Liver (tissue), 9 donors: Measurements from ENCODE around the gene GCH1. TPM values are rescaled to one million over a fixed set of nuclear protein-coding genes. Genes with fewer than 3 reads are reported as not detected.

Experiments
- DNase-seq: peaks from one replicate; pipeline ENCODE4 v3.0.0-alpha.2; 2017; ENCODE audit warnings: low spot score
- H3K27ac ChIP-seq, 2 donors: one replicate each; pipeline ENCODE4 v1.7.0; 2013; ENCODE audit warnings: inconsistent platforms in 2 of 2, low read length in 2 of 2, control low read depth in 1 of 2, low read depth in 1 of 2, mild to moderate bottlenecking in 1 of 2
- H3K27me3 ChIP-seq, 4 donors: one replicate each; pipeline versions ENCODE4 v1.6.1 to v1.7.0; 2013; ENCODE audit warnings: low read length in 3 of 4, inconsistent platforms in 1 of 4, mild to moderate bottlenecking in 1 of 4, moderate library complexity in 1 of 4; ENCODE audit not compliant: control insufficient read depth in 4 of 4, insufficient read depth in 4 of 4
- H3K36me3 ChIP-seq, 4 donors: one replicate each; pipeline versions ENCODE4 v1.6.1 to v1.7.0; 2013; ENCODE audit warnings: low read length in 3 of 4, mild to moderate bottlenecking in 3 of 4, low read depth in 1 of 4, moderate library complexity in 1 of 4; ENCODE audit not compliant: control insufficient read depth in 4 of 4, insufficient read depth in 3 of 4
- H3K4me1 ChIP-seq, 4 donors: one replicate each; pipeline versions ENCODE4 v1.6.1 to v1.7.0; 2013; ENCODE audit warnings: low read length in 3 of 4, mild to moderate bottlenecking in 3 of 4, moderate library complexity in 1 of 4; ENCODE audit not compliant: control insufficient read depth in 4 of 4, insufficient read depth in 4 of 4
- H3K4me3 ChIP-seq, 3 donors: one replicate each; pipeline versions ENCODE4 v1.6.1 to v1.7.0; 2013; ENCODE audit warnings: low read length in 3 of 3, control low read depth in 1 of 3, low read depth in 1 of 3, mild to moderate bottlenecking in 1 of 3
- H3K9ac ChIP-seq, 2 donors: one replicate each; pipeline ENCODE4 v1.7.0; 2013; ENCODE audit warnings: low read length in 2 of 2, mild to moderate bottlenecking in 2 of 2, moderate library complexity in 2 of 2, control low read depth in 1 of 2, low read depth in 1 of 2
- H3K9me3 ChIP-seq, 4 donors: one replicate each; pipeline versions ENCODE4 v1.6.1 to v1.7.0; 2013; ENCODE audit warnings: low read length in 3 of 4; ENCODE audit not compliant: control insufficient read depth in 4 of 4
- ATF3 ChIP-seq: IDR thresholded peaks from 2 replicates; pipeline ENCODE4 v1.6.1; 2016; ENCODE audit warnings: antibody characterized with exemption
- EGR1 ChIP-seq, 2 donors: IDR thresholded peaks; 2 replicates each; pipeline ENCODE4 v1.6.1; 2016 to 2018; ENCODE audit warnings: antibody characterized with exemption in 2 of 2, low read depth in 2 of 2
- FOXA1 ChIP-seq: IDR thresholded peaks from 2 replicates; pipeline ENCODE4 v1.6.1; 2016; ENCODE audit warnings: antibody characterized with exemption
- FOXA2 ChIP-seq: IDR thresholded peaks from 2 replicates; pipeline ENCODE4 v1.6.1; 2016; ENCODE audit warnings: antibody characterized with exemption
- GABPA ChIP-seq, 2 donors: IDR thresholded peaks in 1 of 2; conservative IDR thresholded peaks in 1 of 2; 2 replicates each; pipeline ENCODE4 v1.6.1; 2016; ENCODE audit warnings: antibody characterized with exemption in 2 of 2, mild to moderate bottlenecking in 1 of 2, moderate library complexity in 1 of 2
- HNF4A ChIP-seq, 2 donors: conservative IDR thresholded peaks; 2 replicates each; pipeline ENCODE4 v1.6.1; 2016; ENCODE audit warnings: antibody characterized with exemption in 2 of 2, mild to moderate bottlenecking in 2 of 2
- HNF4G ChIP-seq: IDR thresholded peaks from 2 replicates; pipeline ENCODE4 v1.6.1; 2016; ENCODE audit warnings: antibody characterized with exemption
- JUND ChIP-seq, 2 donors: IDR thresholded peaks; 2 replicates each; pipeline ENCODE4 v1.6.1; 2016; ENCODE audit warnings: antibody characterized with exemption in 2 of 2
- MAX ChIP-seq: IDR thresholded peaks from 2 replicates; pipeline ENCODE4 v1.6.1; 2016; ENCODE audit warnings: antibody characterized with exemption
- NR2F2 ChIP-seq: IDR thresholded peaks from 2 replicates; pipeline ENCODE4 v1.6.1; 2016; ENCODE audit warnings: antibody characterized with exemption
- RAD21 ChIP-seq, 2 donors: IDR thresholded peaks; 2 replicates each; pipeline ENCODE4 v1.6.1; 2016; ENCODE audit warnings: antibody characterized with exemption in 2 of 2, mild to moderate bottlenecking in 2 of 2
- RXRA ChIP-seq, 2 donors: IDR thresholded peaks; 2 replicates each; pipeline ENCODE4 v1.6.1; 2017 to 2018; ENCODE audit warnings: antibody characterized with exemption in 2 of 2, mild to moderate bottlenecking in 1 of 2
- SP1 ChIP-seq: IDR thresholded peaks from 2 replicates; pipeline ENCODE4 v1.6.1; 2018; ENCODE audit warnings: antibody characterized with exemption, mild to moderate bottlenecking
- TAF1 ChIP-seq: conservative IDR thresholded peaks from 2 replicates; pipeline ENCODE4 v1.6.1; 2016; ENCODE audit warnings: antibody characterized with exemption, mild to moderate bottlenecking
- YY1 ChIP-seq: IDR thresholded peaks from 2 replicates; pipeline ENCODE4 v1.6.1; 2016; ENCODE audit warnings: antibody characterized with exemption, mild to moderate bottlenecking
- ZBTB33 ChIP-seq: IDR thresholded peaks from 2 replicates; pipeline ENCODE4 v1.6.1; 2016; ENCODE audit warnings: antibody characterized with exemption
- WGBS: extraction: QIAGEN DNeasy Blood & Tissue Kit; methylation state at CpG from one replicate; pipeline ENCODE4 v1.1.7; 2013; 5-methylcytosine and 5-hydroxymethylcytosine counted together
- polyA plus RNA-seq, 2 donors: library from polyadenylated mRNA; stranded (reverse) in 1 of 2; unstranded in 1 of 2; fragments of 200-250 nt in 1 of 2; fragments of >200 nt in 1 of 2; fragmentation: Nextera tagmentation in 1 of 2; extraction: Ambion mirVana in 1 of 2; gene quantifications; one replicate each; pipeline versions ENCODE4 v1.2.1 to v1.2.3, GENCODE V29; 2013 to 2015
- total RNA-seq, 2 donors: library from RNA; depleted of rRNA; stranded (reverse); fragments of >200 nt; gene quantifications; one replicate each; pipeline ENCODE4 v1.2.3, GENCODE V29; 2014
- TF ChIP-seq, protein P1 (sequence below): IDR thresholded peaks from 2 replicates; pipeline ENCODE4 v1.6.1; 2016; ENCODE audit warnings: antibody characterized with exemption, mild to moderate bottlenecking
- TF ChIP-seq, protein P2 (sequence below): fragments of 150-350 bp; IDR thresholded peaks from 2 replicates; pipeline ENCODE4 v1.5.1; 2017; ENCODE audit warnings: improper control_type of control experiment, low read depth, low read length; ENCODE audit not compliant: missing input control
- donor health status: healthy.
- donor health status: healthy.
- donor health status: healthy.
- donor health status: healthy.
- donor health status: healthy.

The GCH1 gene
- total and polyA plus RNA-seq, 4 donors, result 19.7 to 60.0 (median 37.0) TPM

- TF ChIP-seq, protein P1, sequence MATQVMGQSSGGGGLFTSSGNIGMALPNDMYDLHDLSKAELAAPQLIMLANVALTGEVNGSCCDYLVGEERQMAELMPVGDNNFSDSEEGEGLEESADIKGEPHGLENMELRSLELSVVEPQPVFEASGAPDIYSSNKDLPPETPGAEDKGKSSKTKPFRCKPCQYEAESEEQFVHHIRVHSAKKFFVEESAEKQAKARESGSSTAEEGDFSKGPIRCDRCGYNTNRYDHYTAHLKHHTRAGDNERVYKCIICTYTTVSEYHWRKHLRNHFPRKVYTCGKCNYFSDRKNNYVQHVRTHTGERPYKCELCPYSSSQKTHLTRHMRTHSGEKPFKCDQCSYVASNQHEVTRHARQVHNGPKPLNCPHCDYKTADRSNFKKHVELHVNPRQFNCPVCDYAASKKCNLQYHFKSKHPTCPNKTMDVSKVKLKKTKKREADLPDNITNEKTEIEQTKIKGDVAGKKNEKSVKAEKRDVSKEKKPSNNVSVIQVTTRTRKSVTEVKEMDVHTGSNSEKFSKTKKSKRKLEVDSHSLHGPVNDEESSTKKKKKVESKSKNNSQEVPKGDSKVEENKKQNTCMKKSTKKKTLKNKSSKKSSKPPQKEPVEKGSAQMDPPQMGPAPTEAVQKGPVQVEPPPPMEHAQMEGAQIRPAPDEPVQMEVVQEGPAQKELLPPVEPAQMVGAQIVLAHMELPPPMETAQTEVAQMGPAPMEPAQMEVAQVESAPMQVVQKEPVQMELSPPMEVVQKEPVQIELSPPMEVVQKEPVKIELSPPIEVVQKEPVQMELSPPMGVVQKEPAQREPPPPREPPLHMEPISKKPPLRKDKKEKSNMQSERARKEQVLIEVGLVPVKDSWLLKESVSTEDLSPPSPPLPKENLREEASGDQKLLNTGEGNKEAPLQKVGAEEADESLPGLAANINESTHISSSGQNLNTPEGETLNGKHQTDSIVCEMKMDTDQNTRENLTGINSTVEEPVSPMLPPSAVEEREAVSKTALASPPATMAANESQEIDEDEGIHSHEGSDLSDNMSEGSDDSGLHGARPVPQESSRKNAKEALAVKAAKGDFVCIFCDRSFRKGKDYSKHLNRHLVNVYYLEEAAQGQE, result no peak
- TF ChIP-seq HNF4A (conservative IDR thresholded peaks at IDR 0.05), result no peak
Observed at GRCh38 chr14:54906075-54906474, 3.4 kb upstream of the GCH1 start (continued).

GRCh38 chr14:54902143-54902520, 494 bp downstream of the GCH1 start:
- Histone ChIP-seq H3K4me1 (peaks cover 2 to 10% (median 8%) of the 10 kb centered on the region in 4 donors), H3K36me3 (peaks cover 0 to 2% (median 0%) of the 10 kb centered on the region in 4 donors), H3K9me3 (no peaks in the 10 kb centered on the region), H3K9ac (peak overlapping the region; percentile 5 to 85), H3K27me3 (no peaks in the 10 kb centered on the region), H3K27ac (peak overlapping the region; percentile 94 to 95), H3K4me3 (peak overlapping the region; percentile 82 to 95 (median 94))
- under 1% methylated on average over 37 of the region's 37 CpGs for WGBS
- peak; percentile 66 for DNase-seq
- no peak for TF ChIP-seq NR2F2
- no peak for TF ChIP-seq SP1
- TF ChIP-seq RXRA (IDR thresholded peaks at IDR 0.05), result peak; percentile 38 to 59
- TF ChIP-seq ATF3, result no peak
- no peak for TF ChIP-seq TAF1
- peak in 1 of 2 donors; percentile 43 for TF ChIP-seq GABPA (IDR thresholded peaks at IDR 0.05 in 1 of 2, conservative IDR thresholded peaks at IDR 0.05 in 1 of 2)
- TF ChIP-seq FOXA2, result no peak
- peak; percentile 23 for TF ChIP-seq YY1
- TF ChIP-seq, protein P2, sequence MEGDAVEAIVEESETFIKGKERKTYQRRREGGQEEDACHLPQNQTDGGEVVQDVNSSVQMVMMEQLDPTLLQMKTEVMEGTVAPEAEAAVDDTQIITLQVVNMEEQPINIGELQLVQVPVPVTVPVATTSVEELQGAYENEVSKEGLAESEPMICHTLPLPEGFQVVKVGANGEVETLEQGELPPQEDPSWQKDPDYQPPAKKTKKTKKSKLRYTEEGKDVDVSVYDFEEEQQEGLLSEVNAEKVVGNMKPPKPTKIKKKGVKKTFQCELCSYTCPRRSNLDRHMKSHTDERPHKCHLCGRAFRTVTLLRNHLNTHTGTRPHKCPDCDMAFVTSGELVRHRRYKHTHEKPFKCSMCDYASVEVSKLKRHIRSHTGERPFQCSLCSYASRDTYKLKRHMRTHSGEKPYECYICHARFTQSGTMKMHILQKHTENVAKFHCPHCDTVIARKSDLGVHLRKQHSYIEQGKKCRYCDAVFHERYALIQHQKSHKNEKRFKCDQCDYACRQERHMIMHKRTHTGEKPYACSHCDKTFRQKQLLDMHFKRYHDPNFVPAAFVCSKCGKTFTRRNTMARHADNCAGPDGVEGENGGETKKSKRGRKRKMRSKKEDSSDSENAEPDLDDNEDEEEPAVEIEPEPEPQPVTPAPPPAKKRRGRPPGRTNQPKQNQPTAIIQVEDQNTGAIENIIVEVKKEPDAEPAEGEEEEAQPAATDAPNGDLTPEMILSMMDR, result no peak
- peak in 1 of 2 donors; percentile 32 for TF ChIP-seq RAD21 (IDR thresholded peaks at IDR 0.05)
- TF ChIP-seq EGR1 (IDR thresholded peaks at IDR 0.05; ENCODE audit: low read depth in 2 of 2), result peak; percentile 84 to 95
- TF ChIP-seq MAX, result peak; percentile 63
- TF ChIP-seq ZBTB33, result no peak
- TF ChIP-seq HNF4A (conservative IDR thresholded peaks at IDR 0.05), result no peak
- no peak for TF ChIP-seq FOXA1
- no peak for TF ChIP-seq JUND (IDR thresholded peaks at IDR 0.05)
- no peak for TF ChIP-seq HNF4G
- TF ChIP-seq, protein P1, result peak; percentile 22
